NCI-H2227 (cell line): ENCODE measurements around the gene PDE4D.

Experiments
- DNase-seq: peaks from one replicate; lab custom pipeline; 2025; ENCODE audit not compliant: unreplicated experiment; lab: John Stamatoyannopoulos, UW

PDE4D gene

GRCh38 chr5:59164041-59164830, 729.3 kb downstream of the PDE4D start:
- no peak for DNase-seq

DNA sequence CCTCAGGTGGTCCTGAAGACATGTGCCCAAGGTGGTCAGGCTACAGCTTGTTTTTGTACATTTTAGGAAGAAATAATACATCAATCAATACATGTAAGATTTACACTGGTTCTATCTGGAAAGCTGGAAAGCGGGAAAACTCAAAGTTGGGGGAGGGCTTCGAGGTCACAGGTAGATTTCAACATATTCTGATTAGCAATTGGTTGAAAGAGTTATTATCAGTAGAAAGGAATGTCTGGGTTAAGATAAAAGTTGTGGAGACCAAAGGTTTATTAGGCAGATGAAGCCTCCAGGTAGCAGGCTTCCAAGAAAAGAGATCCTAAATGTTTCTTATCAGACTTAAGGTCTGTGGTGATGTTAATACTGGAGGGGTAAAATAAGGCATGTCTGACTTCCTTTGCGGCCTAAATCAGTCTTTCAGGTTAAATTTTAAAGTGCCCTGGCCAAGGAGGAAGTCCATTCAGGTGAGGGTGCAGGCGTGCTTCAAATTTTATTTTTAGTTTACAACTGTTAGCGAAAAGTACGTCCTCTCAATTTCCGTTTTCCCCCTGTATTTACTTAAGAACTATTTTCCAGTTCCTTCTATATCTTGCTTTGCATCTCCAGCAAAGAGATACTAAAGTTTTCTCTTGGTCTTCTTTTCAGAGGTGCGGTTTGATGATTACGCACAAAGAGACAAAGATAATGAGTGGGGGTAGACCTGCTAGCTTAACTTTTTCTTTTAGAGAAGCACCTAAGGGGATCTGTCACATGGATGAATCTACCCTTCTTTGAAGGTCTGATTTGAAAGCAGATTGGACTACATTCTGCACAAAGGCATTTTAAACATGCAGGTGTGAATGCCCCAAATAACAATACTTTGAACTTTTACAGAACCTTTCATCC, 732.1 kb downstream of the PDE4D start:
- DNase-seq, result no peak

GRCh38 chr5:59158637-59159391, 734.7 kb downstream of the PDE4D start:
- no peak for DNase-seq

DNA sequence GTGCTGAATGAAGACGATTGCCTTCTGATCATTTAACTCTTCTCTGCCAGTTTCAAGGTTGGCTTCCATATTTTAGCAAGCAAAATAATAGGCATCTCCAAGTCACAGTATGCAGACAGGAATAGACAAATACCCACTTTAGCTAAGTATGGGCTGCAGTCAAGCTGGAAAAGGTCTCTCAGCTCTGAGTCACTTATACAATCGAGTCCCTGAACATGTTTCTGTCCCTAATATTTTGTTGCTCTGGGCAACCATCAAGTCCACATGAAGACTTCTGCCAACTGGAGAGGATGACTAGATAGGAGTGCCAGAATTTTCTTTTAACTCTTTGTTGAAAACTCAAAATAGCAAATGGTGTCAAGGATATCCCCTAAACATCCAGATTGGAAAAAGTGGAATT, 735.4 kb downstream of the PDE4D start:
- peak; percentile 69 for DNase-seq

GRCh38 chr5:59157068-59157467, 736.5 kb downstream of the PDE4D start:
- DNase-seq, result peak; percentile 7

- no peak for DNase-seq
Observed at GRCh38 chr5:59152701-59153245, 740.8 kb downstream of the PDE4D start.

DNA sequence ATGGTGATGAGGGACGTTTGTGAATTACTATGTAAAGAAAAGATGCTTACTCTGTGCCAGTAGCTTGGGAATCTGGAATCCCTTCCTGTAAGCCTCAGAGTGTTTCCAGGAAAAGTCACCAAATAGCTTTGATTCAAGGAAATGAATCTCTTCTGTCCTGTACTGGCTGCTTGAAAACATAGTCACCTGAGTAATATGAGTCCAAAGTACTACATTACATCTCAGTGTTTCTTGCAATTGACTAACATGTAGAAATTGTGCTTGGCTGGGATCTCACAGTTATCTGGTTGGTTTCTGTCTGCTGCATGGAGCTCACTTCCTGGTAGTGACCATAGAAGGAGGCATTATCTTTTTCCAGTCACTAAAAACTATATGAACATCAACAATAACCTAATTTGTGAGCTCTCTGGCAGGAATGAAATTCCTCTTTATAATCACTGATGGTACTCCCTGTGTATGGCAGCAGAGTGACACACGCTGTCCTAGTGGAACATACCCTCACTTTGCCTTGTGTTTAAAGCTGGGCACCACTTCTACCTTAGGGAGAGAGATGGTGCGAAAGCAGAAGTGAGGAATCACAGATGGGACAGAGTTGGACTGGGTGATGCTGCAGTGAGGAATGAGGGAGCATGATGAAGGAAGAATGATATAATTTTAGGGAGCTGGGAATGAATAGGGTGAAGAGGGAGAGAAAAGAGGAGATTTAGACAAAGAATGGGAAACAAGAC, 742.2 kb downstream of the PDE4D start:
- no peak for DNase-seq

GRCh38 chr5:59149827-59150226, 743.7 kb downstream of the PDE4D start:
- DNase-seq, result no peak

DNA sequence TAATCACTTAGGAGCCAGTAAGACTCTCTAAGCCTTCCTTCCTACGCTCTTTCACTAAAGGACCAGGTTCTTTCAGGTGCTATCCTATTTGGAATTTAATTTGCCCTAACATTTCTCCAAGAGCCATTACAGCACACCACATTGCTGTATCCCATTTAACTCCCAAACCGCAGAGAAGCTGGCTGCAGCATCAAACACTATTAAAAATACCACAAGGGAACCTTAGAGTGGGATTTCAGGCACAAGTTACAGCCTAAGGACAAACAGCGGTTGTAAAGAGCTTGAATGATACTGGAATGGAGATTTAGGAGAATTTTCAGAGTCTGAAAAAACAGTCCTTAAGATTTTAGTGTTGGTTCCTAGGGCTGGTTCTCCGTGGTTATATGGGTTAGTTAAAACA, 744.3 kb downstream of the PDE4D start:
- DNase-seq, result no peak

DNA sequence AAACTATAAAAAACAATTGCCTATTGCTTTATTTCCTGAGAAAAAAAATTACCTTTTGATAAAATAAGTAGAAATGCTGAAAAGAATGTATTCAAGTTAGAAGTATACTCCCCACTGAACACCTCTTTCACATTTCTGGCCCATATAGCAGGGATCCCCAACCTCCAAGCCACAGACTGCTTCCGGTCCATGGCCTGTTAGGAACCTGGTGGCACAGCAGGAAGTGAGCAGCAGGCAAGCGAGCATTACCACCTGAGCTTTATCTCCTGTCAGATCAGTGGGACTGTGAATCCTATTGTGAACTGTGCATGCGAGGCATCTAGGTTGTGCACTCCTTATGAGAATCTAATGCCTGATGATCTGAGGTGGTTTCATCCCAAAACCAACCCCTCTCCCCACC, 746.8 kb downstream of the PDE4D start:
- DNase-seq, result no peak

DNA sequence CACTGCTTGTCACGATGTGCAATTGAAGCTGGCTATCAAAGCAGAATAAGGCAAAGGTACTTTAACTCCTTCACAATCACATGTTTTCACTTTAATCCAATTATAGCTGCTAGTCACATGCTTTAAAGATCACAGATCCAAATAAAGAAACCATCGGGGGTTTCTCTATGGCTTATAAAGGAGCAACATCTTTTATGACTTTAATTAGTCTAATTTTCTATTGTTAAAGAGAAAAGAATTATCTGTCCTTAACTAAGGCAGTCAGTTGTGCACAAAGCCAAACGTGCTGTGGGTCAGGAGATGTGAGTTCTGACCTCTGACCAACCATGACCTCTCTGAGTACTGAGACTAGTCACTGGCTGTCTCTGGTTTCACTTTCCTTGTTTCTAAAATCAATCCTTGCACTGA, 749.6 kb downstream of the PDE4D start:
- DNase-seq, result no peak

GRCh38 chr5:59142927-59143326, 750.6 kb downstream of the PDE4D start:
- no peak for DNase-seq

- no peak for DNase-seq
Observed at GRCh38 chr5:59142138-59142537, 751.4 kb downstream of the PDE4D start.

- DNase-seq, result no peak
Observed at GRCh38 chr5:59140133-59140532, 753.4 kb downstream of the PDE4D start.

DNA sequence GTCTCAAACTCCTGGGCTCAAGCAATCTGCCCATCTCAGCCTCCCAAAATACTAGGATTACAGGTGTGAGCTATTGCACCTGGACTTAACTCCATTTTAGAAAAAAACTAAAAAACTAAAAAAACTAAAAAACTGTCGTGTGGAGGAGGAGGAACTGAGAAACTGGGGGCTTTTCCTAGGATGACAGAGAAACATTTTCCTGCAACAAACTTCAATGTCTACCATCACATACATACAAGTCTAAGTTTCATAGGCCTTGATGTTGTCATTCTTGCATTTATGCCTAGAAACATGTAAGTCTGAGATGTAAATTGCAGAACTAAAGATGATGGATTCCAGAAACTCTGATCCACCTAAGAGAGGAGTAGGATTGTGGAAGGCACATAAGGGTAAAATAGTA, 753.8 kb downstream of the PDE4D start:
- DNase-seq, result no peak

GRCh38 chr5:59138509-59138908, 755.0 kb downstream of the PDE4D start:
- DNase-seq, result no peak

GRCh38 chr5:59137846-59138245, 755.7 kb downstream of the PDE4D start:
- DNase-seq, result no peak

DNA sequence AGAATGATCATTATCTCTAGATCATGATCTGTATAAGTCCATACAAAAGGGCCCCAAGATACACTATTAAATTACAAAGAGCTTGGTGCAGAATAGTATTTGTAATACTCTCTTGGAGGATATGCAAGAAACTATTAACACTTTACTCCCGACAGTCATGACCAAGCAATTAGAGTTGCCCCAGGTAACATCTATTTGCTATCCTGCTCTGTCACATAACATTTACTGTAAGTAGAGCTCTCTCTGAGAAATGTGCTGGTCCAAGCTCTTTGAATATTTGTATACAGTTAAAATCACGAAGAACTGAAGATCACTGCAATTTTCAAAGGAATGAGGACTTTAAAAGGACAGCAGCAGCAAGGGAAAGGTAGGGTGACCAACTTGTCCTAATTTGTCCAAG, 757.0 kb downstream of the PDE4D start:
- DNase-seq, result no peak

DNA sequence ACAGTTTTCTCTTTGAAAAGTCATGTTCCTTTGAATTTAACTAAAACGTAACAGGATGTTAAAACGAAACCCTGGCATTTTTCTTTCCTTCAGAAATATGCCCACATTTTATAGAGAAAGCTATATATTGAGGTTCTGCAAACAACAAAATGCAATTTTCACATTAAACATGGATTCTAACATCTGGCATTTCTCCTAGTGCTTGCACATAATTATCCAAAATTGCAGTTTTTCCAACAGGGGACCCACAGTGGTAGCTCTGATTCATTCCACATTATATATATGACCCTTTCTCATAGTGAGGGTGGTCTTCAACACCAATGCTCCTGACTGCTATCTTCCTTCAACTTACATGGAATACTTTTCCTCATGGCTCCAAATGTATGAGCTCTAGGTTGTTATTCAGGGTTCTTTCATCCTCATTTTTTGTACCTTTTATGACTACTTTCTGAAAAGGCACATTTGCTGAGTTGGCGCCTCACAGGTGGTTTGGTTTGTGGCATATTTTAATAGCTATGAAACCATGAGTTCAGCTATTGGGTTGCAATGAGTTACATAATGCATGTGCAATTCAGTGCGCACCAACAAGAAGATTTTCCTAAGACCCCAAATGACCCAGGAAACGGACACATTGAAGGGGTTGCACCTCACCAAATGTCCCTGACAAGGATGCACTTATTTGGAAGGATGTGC, 758.9 kb downstream of the PDE4D start:
- no peak for DNase-seq

DNA sequence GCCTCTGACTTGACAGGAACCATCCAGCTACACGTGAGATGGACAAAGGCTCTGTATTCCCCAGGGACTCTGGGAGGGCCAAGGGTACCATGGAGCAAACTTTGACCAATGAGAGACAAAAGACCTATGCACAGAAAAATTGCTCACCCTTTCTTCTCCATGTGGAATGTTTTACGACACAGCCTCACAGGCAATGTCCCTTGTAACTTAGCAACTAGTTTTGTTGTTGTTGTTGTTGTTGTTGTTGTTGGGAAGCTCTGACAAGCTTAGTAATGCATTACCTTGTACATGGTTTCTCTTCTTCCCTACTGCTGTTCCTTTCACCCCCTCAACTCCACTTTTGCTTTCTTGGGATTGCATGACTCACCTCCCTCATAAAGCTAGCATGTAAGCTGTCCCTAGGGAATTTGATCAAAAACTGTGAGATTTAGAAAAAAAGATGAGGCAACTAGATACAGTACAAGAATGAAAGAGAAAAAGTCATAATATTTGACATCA, 759.7 kb downstream of the PDE4D start:
- no peak for DNase-seq
